ENCODE measurements around the gene INS. TPM values are rescaled to one million over a fixed set of nuclear protein-coding genes. Genes with fewer than 3 reads are reported as not detected.

The INS gene
- total and polyA plus RNA-seq, 2 of the 8 experiments (the other 6 are each of a cell fraction or from before 2014, with no cell fraction given), result not detected

DNA sequence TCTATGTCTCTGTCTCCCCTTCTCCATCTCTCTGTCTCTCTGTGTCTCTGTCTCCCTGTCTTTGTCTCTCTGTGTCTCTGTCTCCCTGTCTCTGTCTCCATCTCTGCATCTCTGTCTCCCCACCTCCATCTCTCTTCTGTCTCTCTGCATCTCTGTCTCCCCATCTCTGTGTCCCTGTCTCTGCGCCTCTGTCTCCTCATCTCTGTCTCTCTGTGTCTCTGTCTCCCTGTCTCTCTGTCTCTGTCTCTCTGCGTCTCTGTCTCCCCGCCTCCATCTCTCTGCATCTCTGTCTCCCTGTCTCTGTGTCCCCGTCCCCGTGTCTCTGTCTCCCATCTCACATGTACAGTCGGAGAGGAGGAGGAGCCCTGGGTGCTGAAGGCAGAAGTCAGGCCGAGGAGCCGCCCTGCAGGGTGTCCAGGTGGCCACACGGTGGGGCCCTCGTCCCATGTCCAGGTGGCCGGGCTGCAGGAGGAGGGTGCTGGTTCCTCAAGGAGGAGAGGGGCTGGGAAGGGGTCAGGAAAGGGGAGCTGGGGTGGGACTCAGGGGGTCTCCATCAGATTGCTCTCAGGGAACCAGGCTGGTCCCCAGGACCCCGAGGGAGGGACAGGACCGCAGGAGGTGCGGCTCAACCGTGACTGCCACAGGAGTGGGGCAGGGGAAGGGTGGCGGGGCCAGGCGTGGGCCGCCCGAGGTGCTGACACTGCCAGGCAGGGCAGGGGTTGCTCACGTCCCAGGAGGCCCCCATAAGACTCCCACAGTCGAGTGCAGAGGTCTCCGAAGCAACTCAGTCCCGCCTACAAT is 36.2 kb upstream of the INS start:
- FAIRE-seq (no peak), DNase-seq (ENCODE audit: low read depth in 1 of 2, low spot score in 2 of 2) (peak; percentile 41 to 88)
- Histone ChIP-seq H2BK12ac (ENCODE audit: low read depth, low read length) (no peak overlapping the region), H3K79me2 (ENCODE audit: control insufficient read depth in 1 of 2, insufficient read depth in 2 of 2, low read length in 2 of 2) (no peaks in the 10 kb centered on the region), H3K79me1 (ENCODE audit: low read depth, low read length) (no peaks in the 10 kb centered on the region), H4K91ac (replicated peaks; ENCODE audit: insufficient read length, low read length) (no peak overlapping the region), H2AFZ (ENCODE audit: low read length) (no peak overlapping the region), H3K4ac (replicated peaks; ENCODE audit: insufficient read length, low read depth, low read length) (peak overlapping the region; percentile 69), H3K23me2 (ENCODE audit: low read depth, low read length) (peaks cover 3% of the 10 kb centered on the region; the same call in 1 of the 2 replicates), H2AK5ac (ENCODE audit: low read depth, low read length) (no peak overlapping the region), H3K18ac (ENCODE audit: extremely low read depth, low read length) (no peak overlapping the region), H3K4me2 (ENCODE audit: insufficient read depth in 1 of 2, low read depth in 2 of 2, low read length in 2 of 2) (no peak overlapping the region), H2BK5ac (ENCODE audit: low read depth, low read length) (no peak overlapping the region), H4K8ac (ENCODE audit: extremely low read depth, insufficient read depth, low read length) (no peak overlapping the region), H3K9ac (replicated peaks in 1 of 4; ENCODE audit: extremely low read depth in 1 of 4, low read depth in 3 of 4, low read length in 3 of 4) (no peak overlapping the region), H3K27ac (ENCODE audit: low read depth, low read length) (no peak overlapping the region), H2BK20ac (ENCODE audit: low read length) (no peak overlapping the region), H3K23ac (ENCODE audit: insufficient read length) (no peak overlapping the region), H3K36me3 (ENCODE audit: control insufficient read depth in 2 of 4, insufficient read depth in 4 of 4, low read length in 3 of 4) (no peaks in the 10 kb centered on the region), H3K4me3 (ENCODE audit: extremely low read depth in 1 of 4, insufficient read depth in 2 of 4, low read depth in 3 of 4, low read length in 4 of 4) (no peak overlapping the region), H3K56ac (replicated peaks; ENCODE audit: insufficient read length, low read depth, low read length) (no peak overlapping the region), H3K14ac (ENCODE audit: insufficient read length) (no peak overlapping the region), H4K20me1 (replicated peaks in 1 of 2; ENCODE audit: control insufficient read depth in 1 of 2, insufficient read depth in 2 of 2, low read length in 2 of 2) (peaks cover 0 to 1% of the 10 kb centered on the region in 2 experiments), H2BK15ac (ENCODE audit: low read length) (no peak overlapping the region), H2BK120ac (replicated peaks; ENCODE audit: low read depth, low read length) (no peak overlapping the region), H3K27me3 (replicated peaks in 1 of 4; ENCODE audit: control insufficient read depth in 3 of 4, extremely low read depth in 1 of 4, insufficient read depth in 3 of 4, low read length in 3 of 4) (no peaks in the 10 kb centered on the region; a peak in 1 of 7 replicates), H4K5ac (ENCODE audit: insufficient read length, low read depth, low read length) (no peak overlapping the region), H3K9me3 (ENCODE audit: insufficient read depth in 2 of 2, low read depth in 1 of 2, low read length in 1 of 2) (no peaks in the 10 kb centered on the region), H3K4me1 (replicated peaks in 1 of 4; ENCODE audit: control insufficient read depth in 3 of 4, insufficient read depth in 4 of 4, low read length in 3 of 4) (no peaks in the 10 kb centered on the region)
- 50% methylated on average over 11 of the region's 23 CpGs; no CpG with 5 or more reads in 1 of the 2 experiments for WGBS, 2 experiments (ENCODE audit: extremely low coverage in 1 of 2, insufficient coverage in 1 of 2, insufficient read length in 1 of 2, insufficient replicate concordance in 2 of 2, low coverage in 1 of 2, low lambda C conversion rate in 2 of 2, missing lambda C conversion rate in 1 of 2)
- ChIA-PET POLR2A (ENCODE audit: partially characterized antibody) (no interaction called here), CTCF (ENCODE audit: partially characterized antibody) (interaction anchor here (0.6 to 8.6 kb wide), 21 partner anchors 11 to 518 kb away, joined by 3 to 248 read pairs (median 4); partner anchors contain the start of genes C11orf21 and TSPAN32)
- TF ChIP-seq JUND (IDR thresholded peaks at IDR 0.05; ENCODE audit: low read length) (no peak), BACH1 (IDR thresholded peaks at IDR 0.05; ENCODE audit: low read length) (no peak), TBP (IDR thresholded peaks at IDR 0.05; ENCODE audit: low read depth, low read length) (no peak), EP300 (IDR thresholded peaks at IDR 0.05; ENCODE audit: borderline replicate concordance in 1 of 2, low read depth in 2 of 2, low read length in 2 of 2) (no peak), PHF8 (conservative IDR thresholded peaks at IDR 0.05; ENCODE audit: low read depth, low read length) (no peak), CTCF (IDR thresholded peaks at IDR 0.05; ENCODE audit: control extremely low read depth in 1 of 3, insufficient read depth in 1 of 3, low read depth in 1 of 3, low read length in 3 of 3) (peak; percentile 88 to 99 (median 97)), GTF2F1 (IDR thresholded peaks at IDR 0.05; ENCODE audit: borderline replicate concordance, low read depth, low read length) (no peak), FOSL1 (IDR thresholded peaks at IDR 0.05; ENCODE audit: insufficient read depth, low read depth, low read length) (no peak), RAD21 (IDR thresholded peaks at IDR 0.05 in 1 of 2, conservative IDR thresholded peaks at IDR 0.05 in 1 of 2; ENCODE audit: low read depth in 2 of 2, low read length in 2 of 2) (peak; percentile 96 to 99)

All from H1 (cell line).